Measurements from ENCODE around the gene MYOM1. TPM values are rescaled to one million over a fixed set of nuclear protein-coding genes. Genes with fewer than 3 reads are reported as not detected.

The MYOM1 gene
- total and polyA plus RNA-seq, 2 experiments from 2014 or later, result 1.1 to 1.8 TPM

DNA sequence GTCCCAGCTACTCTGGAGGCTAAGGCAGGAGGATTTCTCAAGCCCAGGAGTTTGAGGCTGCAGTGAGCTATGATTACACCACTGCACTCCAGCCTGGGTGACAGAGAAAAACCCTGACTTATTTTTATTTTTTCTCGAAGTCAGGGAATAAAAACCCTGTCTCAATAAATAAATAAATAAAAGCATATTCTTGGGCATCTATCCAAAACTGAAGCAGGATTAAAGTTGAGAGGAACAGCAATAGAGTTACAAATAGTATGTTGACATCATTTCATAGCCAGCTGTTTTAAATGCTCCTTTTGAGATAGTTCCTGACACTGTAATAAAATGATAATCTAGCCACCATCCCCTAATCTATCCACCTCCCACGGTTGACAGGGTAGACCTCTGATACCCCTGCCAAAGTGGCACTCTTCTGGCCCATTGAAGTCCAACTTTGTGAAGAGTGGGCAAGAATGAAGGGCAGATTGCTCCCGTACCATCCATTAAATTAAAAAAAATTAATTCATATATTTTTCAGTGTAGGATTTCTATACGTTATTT is 164.5 kb downstream of the MYOM1 start:
- Histone ChIP-seq H3K27me3 (no peaks in the 10 kb centered on the region), H3K4me1 (ENCODE audit: insufficient read depth) (peaks cover 9% of the 10 kb centered on the region), H3K4me2 (no peak overlapping the region), H3K27ac (no peak overlapping the region), H3K4me3 (no peak overlapping the region), H2AFZ (no peak overlapping the region), H3K9me2 (replicated peaks; ENCODE audit: insufficient read depth) (no peaks in the 10 kb centered on the region), H3K9me3 (ENCODE audit: low read depth) (no peaks in the 10 kb centered on the region), H3K36me3 (replicated peaks; ENCODE audit: insufficient read depth, low read depth) (no peaks in the 10 kb centered on the region), H3K79me2 (no peaks in the 10 kb centered on the region), H4K20me1 (ENCODE audit: insufficient read depth, poor library complexity, severe bottlenecking) (no peaks in the 10 kb centered on the region)
- no peak for TF ChIP-seq EZH2 (IDR thresholded peaks at IDR 0.05; ENCODE audit: borderline replicate concordance)
- TF ChIP-seq, protein P1, sequence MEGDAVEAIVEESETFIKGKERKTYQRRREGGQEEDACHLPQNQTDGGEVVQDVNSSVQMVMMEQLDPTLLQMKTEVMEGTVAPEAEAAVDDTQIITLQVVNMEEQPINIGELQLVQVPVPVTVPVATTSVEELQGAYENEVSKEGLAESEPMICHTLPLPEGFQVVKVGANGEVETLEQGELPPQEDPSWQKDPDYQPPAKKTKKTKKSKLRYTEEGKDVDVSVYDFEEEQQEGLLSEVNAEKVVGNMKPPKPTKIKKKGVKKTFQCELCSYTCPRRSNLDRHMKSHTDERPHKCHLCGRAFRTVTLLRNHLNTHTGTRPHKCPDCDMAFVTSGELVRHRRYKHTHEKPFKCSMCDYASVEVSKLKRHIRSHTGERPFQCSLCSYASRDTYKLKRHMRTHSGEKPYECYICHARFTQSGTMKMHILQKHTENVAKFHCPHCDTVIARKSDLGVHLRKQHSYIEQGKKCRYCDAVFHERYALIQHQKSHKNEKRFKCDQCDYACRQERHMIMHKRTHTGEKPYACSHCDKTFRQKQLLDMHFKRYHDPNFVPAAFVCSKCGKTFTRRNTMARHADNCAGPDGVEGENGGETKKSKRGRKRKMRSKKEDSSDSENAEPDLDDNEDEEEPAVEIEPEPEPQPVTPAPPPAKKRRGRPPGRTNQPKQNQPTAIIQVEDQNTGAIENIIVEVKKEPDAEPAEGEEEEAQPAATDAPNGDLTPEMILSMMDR (IDR thresholded peaks at IDR 0.05; ENCODE audit: poor library complexity), result no peak
- TF ChIP-seq EZH2phosphoT487 (IDR thresholded peaks at IDR 0.05; ENCODE audit: low read depth, severe bottlenecking, unreplicated experiment), result no peak
- WGBS (ENCODE audit: low lambda C conversion rate, missing lambda C conversion rate), result 75% methylated on average over 4 of the region's 4 CpGs
- DNase-seq (ENCODE audit: low spot score), result no peak

DNA sequence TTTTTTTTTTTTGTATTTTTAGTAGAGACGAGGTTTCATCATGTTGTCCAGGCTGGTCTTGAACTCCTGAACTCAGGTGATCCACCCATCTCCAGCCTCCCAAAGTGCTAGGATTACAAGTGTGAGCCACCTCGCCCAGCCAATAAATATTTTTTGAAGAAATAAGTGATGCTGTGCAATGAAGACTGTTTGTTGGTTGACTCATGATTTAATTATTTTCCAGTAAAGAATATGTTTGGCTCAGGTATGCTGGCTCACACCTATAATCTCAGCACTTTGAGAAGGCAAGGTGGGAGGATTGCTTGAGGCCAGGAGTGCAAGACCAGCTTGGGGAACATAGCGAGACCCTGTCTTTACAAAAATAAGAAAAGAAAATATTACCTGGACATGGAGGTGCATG is 165.0 kb downstream of the MYOM1 start:
- H2AFZ ChIP-seq, result no peak overlapping the region
- TF ChIP-seq, protein P1 (IDR thresholded peaks at IDR 0.05; ENCODE audit: poor library complexity), result no peak
- TF ChIP-seq EZH2 (IDR thresholded peaks at IDR 0.05; ENCODE audit: borderline replicate concordance) (no peak), EZH2phosphoT487 (IDR thresholded peaks at IDR 0.05; ENCODE audit: low read depth, severe bottlenecking, unreplicated experiment) (no peak)
- no peak overlapping the region for H3K4me3 ChIP-seq
- H3K9me3 ChIP-seq (ENCODE audit: low read depth), result no peaks in the 10 kb centered on the region
- H3K79me2 ChIP-seq, result no peaks in the 10 kb centered on the region
- no peak overlapping the region for H3K27ac ChIP-seq
- WGBS (ENCODE audit: low lambda C conversion rate, missing lambda C conversion rate), result 93% methylated on average over 3 of the region's 3 CpGs
- DNase-seq (ENCODE audit: low spot score), result no peak
- H3K4me1 ChIP-seq (ENCODE audit: insufficient read depth), result peaks cover 9% of the 10 kb centered on the region
- H3K36me3 ChIP-seq (replicated peaks; ENCODE audit: insufficient read depth, low read depth), result no peaks in the 10 kb centered on the region
- no peak overlapping the region for H3K4me2 ChIP-seq
- H3K9me2 ChIP-seq (replicated peaks; ENCODE audit: insufficient read depth), result no peaks in the 10 kb centered on the region
- H4K20me1 ChIP-seq (ENCODE audit: insufficient read depth, poor library complexity, severe bottlenecking), result no peaks in the 10 kb centered on the region
- H3K27me3 ChIP-seq, result no peaks in the 10 kb centered on the region

DNA sequence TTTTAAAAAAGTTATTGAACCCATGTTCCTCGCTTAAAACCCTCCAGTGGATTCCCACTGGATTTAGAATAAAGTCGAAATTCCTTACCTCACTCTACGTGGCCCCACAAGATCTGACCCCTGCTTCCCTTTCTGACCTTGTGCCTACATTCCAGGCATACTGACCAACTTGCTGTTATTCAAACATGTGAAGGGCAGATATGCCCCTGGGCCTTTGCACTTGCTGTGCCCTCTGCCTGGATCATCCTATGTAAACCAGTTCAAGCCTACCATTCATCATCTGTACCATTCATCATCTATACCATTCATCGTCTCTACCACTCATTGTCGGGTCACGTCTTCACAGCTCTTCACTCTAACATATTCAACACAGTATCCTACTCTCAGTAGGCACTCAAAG is 165.6 kb downstream of the MYOM1 start:
- Histone ChIP-seq H3K36me3 (replicated peaks; ENCODE audit: insufficient read depth, low read depth) (no peaks in the 10 kb centered on the region), H4K20me1 (ENCODE audit: insufficient read depth, poor library complexity, severe bottlenecking) (no peaks in the 10 kb centered on the region), H3K9me3 (ENCODE audit: low read depth) (no peaks in the 10 kb centered on the region), H3K27ac (no peak overlapping the region), H2AFZ (no peak overlapping the region), H3K9me2 (replicated peaks; ENCODE audit: insufficient read depth) (no peaks in the 10 kb centered on the region), H3K4me1 (ENCODE audit: insufficient read depth) (peaks cover 9% of the 10 kb centered on the region), H3K27me3 (no peaks in the 10 kb centered on the region), H3K4me2 (no peak overlapping the region), H3K79me2 (no peaks in the 10 kb centered on the region), H3K4me3 (no peak overlapping the region)
- TF ChIP-seq EZH2 (IDR thresholded peaks at IDR 0.05; ENCODE audit: borderline replicate concordance), result no peak
- TF ChIP-seq EZH2phosphoT487 (IDR thresholded peaks at IDR 0.05; ENCODE audit: low read depth, severe bottlenecking, unreplicated experiment), result no peak
- TF ChIP-seq, protein P1 (IDR thresholded peaks at IDR 0.05; ENCODE audit: poor library complexity), result no peak
- 90% methylated on average over 6 of the region's 6 CpGs for WGBS (ENCODE audit: low lambda C conversion rate, missing lambda C conversion rate)
- DNase-seq (ENCODE audit: low spot score), result no peak

Data from hepatocyte (in vitro differentiated cells).